Natural killer cell (primary cell): ENCODE data around the gene PCBD1. TPM values are rescaled to one million over a fixed set of nuclear protein-coding genes. Genes with fewer than 3 reads are reported as not detected.

Experiments used
- ATAC-seq, 3 donors: fragments of 150-1000 bp in 2 of 3; fragments of 200-7000 bp in 1 of 3; cut with Tn5 transposase; 1 replicate in 1 of 3; 2 replicates in 2 of 3; pipeline ENCODE4 v1.10.0; 2021; ENCODE audit warnings: mild to moderate bottlenecking in 2 of 3, moderate library complexity in 2 of 3
- DNase-seq, 2 donors: peaks; one replicate each; pipeline versions ENCODE4 v3.0.0 to v3.0.0-alpha.2; 2013 to 2021; ENCODE audit warnings: mixed read lengths in 1 of 2
- H3K27ac ChIP-seq: one replicate; pipeline ENCODE4 v1.5.1; 2013; ENCODE audit warnings: mild to moderate bottlenecking, low read length
- H3K27me3 ChIP-seq: one replicate; pipeline ENCODE4 v1.6.1; 2013; ENCODE audit warnings: low read length; ENCODE audit not compliant: control insufficient read depth, insufficient read depth
- H3K36me3 ChIP-seq: one replicate; pipeline ENCODE4 v1.6.1; 2013; ENCODE audit warnings: low read length; ENCODE audit not compliant: control insufficient read depth, insufficient read depth
- H3K4me1 ChIP-seq: one replicate; pipeline ENCODE4 v1.6.1; 2013; ENCODE audit warnings: low read length; ENCODE audit not compliant: control insufficient read depth, insufficient read depth
- H3K4me3 ChIP-seq: one replicate; pipeline ENCODE4 v1.5.1; 2013; ENCODE audit warnings: low read length
- H3K9me3 ChIP-seq: one replicate; pipeline ENCODE4 v1.6.1; 2013; ENCODE audit warnings: low read length; ENCODE audit not compliant: control insufficient read depth, insufficient read depth
- H3K27ac Mint-ChIP-seq, 2 donors: one replicate each; pipeline ENCODE4 v1.8.0; 2022; ENCODE audit warnings: mild to moderate bottlenecking in 2 of 2, mixed read lengths in 2 of 2, moderate library complexity in 1 of 2
- H3K27me3 Mint-ChIP-seq, 2 donors: one replicate each; pipeline ENCODE4 v1.8.0; 2022; ENCODE audit warnings: low read depth in 2 of 2, mixed read lengths in 2 of 2
- H3K36me3 Mint-ChIP-seq: one replicate; pipeline ENCODE4 v1.8.0; 2022; ENCODE audit warnings: mixed read lengths
- H3K4me1 Mint-ChIP-seq, 2 donors: one replicate each; pipeline ENCODE4 v1.8.0; 2022; ENCODE audit warnings: mixed read lengths in 2 of 2
- H3K4me3 Mint-ChIP-seq: one replicate; pipeline ENCODE4 v1.8.0; 2022; ENCODE audit warnings: mild to moderate bottlenecking, moderate library complexity, mixed read lengths
- H3K9me3 Mint-ChIP-seq, 2 donors: one replicate each; pipeline ENCODE4 v1.8.0; 2022; ENCODE audit warnings: mixed read lengths in 2 of 2
- WGBS: methylation state at CpG from one replicate; pipeline ENCODE4 v1.1.7; 2013; ENCODE audit warnings: missing lambda C conversion rate; ENCODE audit not compliant: insufficient coverage; 5-methylcytosine and 5-hydroxymethylcytosine counted together
- intact Hi-C: fragments of 100-400 bp; cut with micrococcal nuclease; formaldehyde crosslinking; loops from one replicate; pipeline ENCODE4 v1.14.2; 2022
- total RNA-seq, 4 donors: library from RNA; stranded (reverse); fragments of 120-200 nt in 1 of 4; gene quantifications; one replicate each; pipeline versions ENCODE4 v1.2.3 to v1.2.4, GENCODE V29; 2013 to 2022
- TF ChIP-seq, protein P1 (sequence below): fragments of 200-600 bp; IDR thresholded peaks from one replicate; pipeline ENCODE4 v1.8.0; 2022; ENCODE audit warnings: antibody characterized with exemption

Gene PCBD1
- total RNA-seq, 3 donors from 2014 or later (not counting 1 experiment from before 2014, with no cell fraction given), result 7.2 to 15.3 (median 10.4) TPM

DNA sequence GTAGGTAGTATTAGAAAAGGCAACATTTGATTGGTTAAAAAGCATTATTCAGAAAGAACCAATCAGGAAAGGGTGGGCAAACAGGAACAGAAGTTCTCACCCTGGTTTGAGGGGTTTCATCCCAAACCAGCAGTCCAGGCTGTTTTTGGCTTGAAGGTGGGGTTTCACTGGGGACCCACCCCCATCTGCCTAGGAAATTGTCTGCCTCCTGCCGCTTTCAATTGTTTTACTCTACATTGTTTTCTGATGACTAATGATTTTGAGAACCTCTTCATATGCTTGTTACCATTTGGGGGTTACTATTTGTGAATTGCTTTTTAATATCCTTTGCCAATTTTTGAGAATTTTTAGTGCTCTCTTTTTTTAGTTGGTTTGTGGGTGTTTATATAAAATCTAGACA is 3.3 kb upstream of the PCBD1 start:
- Histone ChIP-seq H3K27me3 (no peaks in the 10 kb centered on the region), H3K4me3 (no peak overlapping the region), H3K4me1 (peaks cover 11% of the 10 kb centered on the region), H3K36me3 (no peaks in the 10 kb centered on the region), H3K9me3 (no peaks in the 10 kb centered on the region), H3K27ac (no peak overlapping the region)
- Mint-ChIP-seq H3K27ac (no peak overlapping the region), H3K4me1 (peaks cover 0 to 12% of the 10 kb centered on the region in 2 donors), H3K36me3 (no peaks in the 10 kb centered on the region), H3K27me3 (no peaks in the 10 kb centered on the region), H3K9me3 (no peaks in the 10 kb centered on the region), H3K4me3 (no peak overlapping the region)
- ATAC-seq (no peak), DNase-seq (no peak)
- TF ChIP-seq, protein P1, sequence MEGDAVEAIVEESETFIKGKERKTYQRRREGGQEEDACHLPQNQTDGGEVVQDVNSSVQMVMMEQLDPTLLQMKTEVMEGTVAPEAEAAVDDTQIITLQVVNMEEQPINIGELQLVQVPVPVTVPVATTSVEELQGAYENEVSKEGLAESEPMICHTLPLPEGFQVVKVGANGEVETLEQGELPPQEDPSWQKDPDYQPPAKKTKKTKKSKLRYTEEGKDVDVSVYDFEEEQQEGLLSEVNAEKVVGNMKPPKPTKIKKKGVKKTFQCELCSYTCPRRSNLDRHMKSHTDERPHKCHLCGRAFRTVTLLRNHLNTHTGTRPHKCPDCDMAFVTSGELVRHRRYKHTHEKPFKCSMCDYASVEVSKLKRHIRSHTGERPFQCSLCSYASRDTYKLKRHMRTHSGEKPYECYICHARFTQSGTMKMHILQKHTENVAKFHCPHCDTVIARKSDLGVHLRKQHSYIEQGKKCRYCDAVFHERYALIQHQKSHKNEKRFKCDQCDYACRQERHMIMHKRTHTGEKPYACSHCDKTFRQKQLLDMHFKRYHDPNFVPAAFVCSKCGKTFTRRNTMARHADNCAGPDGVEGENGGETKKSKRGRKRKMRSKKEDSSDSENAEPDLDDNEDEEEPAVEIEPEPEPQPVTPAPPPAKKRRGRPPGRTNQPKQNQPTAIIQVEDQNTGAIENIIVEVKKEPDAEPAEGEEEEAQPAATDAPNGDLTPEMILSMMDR, result no peak
- intact Hi-C loops, result no loop called here
- WGBS, result 100% methylated on average over 1 of the region's 1 CpG

DNA sequence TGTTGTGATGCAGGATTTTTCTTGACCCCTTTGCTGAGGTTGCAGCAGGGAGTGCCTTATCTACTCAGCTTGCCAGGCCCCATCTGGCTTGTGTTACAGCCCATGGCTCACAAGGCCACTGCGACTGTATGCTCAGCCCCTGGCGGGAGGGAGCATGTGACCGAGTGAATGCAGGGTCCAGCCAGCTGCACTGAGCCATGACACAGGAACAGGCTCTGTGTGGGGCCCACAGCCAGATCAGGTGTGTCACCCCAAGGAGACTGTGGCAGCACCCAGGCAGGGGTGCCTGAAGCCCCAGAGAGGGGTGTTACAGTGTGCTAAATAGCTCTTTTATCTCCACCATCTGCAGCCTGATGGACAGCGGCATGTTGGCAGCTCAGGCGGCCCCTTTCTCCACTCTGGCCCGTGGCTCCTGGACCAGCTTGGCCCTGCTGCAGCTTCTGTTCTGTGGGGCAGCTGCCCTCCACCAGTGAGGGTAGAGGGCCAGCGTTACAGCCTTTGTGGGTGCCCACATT is 2.6 kb upstream of the PCBD1 start:
- intact Hi-C loops, result no loop called here
- Mint-ChIP-seq H3K36me3 (no peaks in the 10 kb centered on the region), H3K4me3 (no peak overlapping the region), H3K27ac (no peak overlapping the region), H3K27me3 (no peaks in the 10 kb centered on the region), H3K9me3 (no peaks in the 10 kb centered on the region), H3K4me1 (peaks cover 0 to 18% of the 10 kb centered on the region in 2 donors)
- no peak overlapping the region for H3K27ac ChIP-seq
- 94% methylated on average over 7 of the region's 7 CpGs for WGBS
- no peak overlapping the region for H3K4me3 ChIP-seq
- ATAC-seq, result no peak
- H3K36me3 ChIP-seq, result no peaks in the 10 kb centered on the region
- H3K27me3 ChIP-seq, result no peaks in the 10 kb centered on the region
- no peak for DNase-seq
- H3K4me1 ChIP-seq, result peaks cover 11% of the 10 kb centered on the region
- no peaks in the 10 kb centered on the region for H3K9me3 ChIP-seq
- TF ChIP-seq, protein P1, result no peak

DNA sequence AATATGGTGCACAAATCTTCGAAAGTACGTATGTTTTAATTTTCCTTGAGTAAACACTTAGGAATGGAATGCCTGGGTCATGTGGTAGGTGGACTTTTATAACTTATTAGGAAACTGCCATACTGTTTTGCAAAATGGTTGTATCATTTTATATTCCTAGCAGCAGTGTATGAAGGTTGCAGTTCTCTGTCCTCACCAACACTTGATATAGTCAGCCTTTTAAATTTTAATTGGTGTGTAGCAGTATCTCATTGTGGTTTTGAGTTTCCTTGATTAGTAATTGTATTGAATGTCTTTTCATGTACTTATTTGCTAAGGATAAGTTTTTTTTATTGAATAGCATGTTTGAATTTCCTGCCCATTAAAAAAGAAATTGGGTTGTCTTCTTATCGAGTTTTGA is 926 bp upstream of the PCBD1 start:
- intact Hi-C loops, result loop anchor here (5.0 kb wide), 1 partner anchor 427 kb away; no protein-coding TSS in a partner anchor
- DNase-seq (no peak), ATAC-seq (no peak)
- peak overlapping the region; percentile 73 to 77 for H3K27ac Mint-ChIP-seq
- H3K36me3 Mint-ChIP-seq, result no peaks in the 10 kb centered on the region
- Histone ChIP-seq H3K4me3 (no peak overlapping the region), H3K9me3 (no peaks in the 10 kb centered on the region), H3K27ac (no peak overlapping the region), H3K36me3 (peaks cover 1% of the 10 kb centered on the region), H3K27me3 (no peaks in the 10 kb centered on the region), H3K4me1 (peaks cover 11% of the 10 kb centered on the region)
- 100% methylated on average over 3 of the region's 3 CpGs for WGBS
- H3K4me3 Mint-ChIP-seq, result peak overlapping the region; percentile 91
- TF ChIP-seq, protein P1, result no peak
- no peaks in the 10 kb centered on the region for H3K27me3 Mint-ChIP-seq
- H3K9me3 Mint-ChIP-seq, result no peaks in the 10 kb centered on the region
- peaks cover 0 to 19% of the 10 kb centered on the region in 2 donors for H3K4me1 Mint-ChIP-seq
